Right lobe of liver (tissue), 6 donors: ENCODE data around the gene QPCTL. TPM values are rescaled to one million over a fixed set of nuclear protein-coding genes. Genes with fewer than 3 reads are reported as not detected.

Experiments used
- ATAC-seq, 4 donors: fragments of 200-7000 bp; cut with Tn5 transposase; one replicate each; pipeline ENCODE4 v1.9.1; 2020; ENCODE audit warnings: mild to moderate bottlenecking in 4 of 4, moderate library complexity in 4 of 4
- DNase-seq, 3 donors: peaks; one replicate each; pipeline ENCODE4 v3.0.0-alpha.2; 2020
- H3K27ac ChIP-seq, 3 donors: fragments of 200-600 bp; one replicate each; pipeline ENCODE4 v1.8.0; 2022
- H3K27me3 ChIP-seq, 2 donors: fragments of 200-600 bp; one replicate each; pipeline ENCODE4 v1.8.0; 2022
- H3K36me3 ChIP-seq, 4 donors: fragments of 200-600 bp; sonication (generic) in 1 of 4; one replicate each; pipeline versions ENCODE4 v1.5.1 to v1.8.0; 2017 to 2022; ENCODE audit warnings: control low read depth in 1 of 4
- H3K4me1 ChIP-seq, 4 donors: fragments of 200-600 bp; sonication (generic) in 1 of 4; one replicate each; pipeline versions ENCODE4 v1.5.1 to v1.8.0; 2017 to 2022; ENCODE audit warnings: control low read depth in 1 of 4
- H3K4me3 ChIP-seq, 3 donors: fragments of 200-600 bp; one replicate each; pipeline ENCODE4 v1.8.0; 2022
- H3K9me3 ChIP-seq, 4 donors: fragments of 200-600 bp; sonication (generic) in 1 of 4; one replicate each; pipeline versions ENCODE4 v1.5.1 to v1.8.0; 2017 to 2022; ENCODE audit warnings: control low read depth in 1 of 4
- POLR2A ChIP-seq: fragments of 450-650 bp; IDR thresholded peaks from one replicate; pipeline ENCODE4 v1.6.1; 2017; ENCODE audit warnings: antibody characterized with exemption, mild to moderate bottlenecking
- WGBS: methylation state at CpG from one replicate; pipeline ENCODE4 v1.1.6; 2018; ENCODE audit warnings: low coverage, low lambda C conversion rate; ENCODE audit not compliant: insufficient coverage; ENCODE audit errors: missing lambda C conversion rate; 5-methylcytosine and 5-hydroxymethylcytosine counted together
- intact Hi-C, 2 donors: fragments of 100-400 bp; cut with DNase I; formaldehyde crosslinking; loops; one replicate each; pipeline versions ENCODE4 v1.11.2 to v1.14.1; 2022
- long read RNA-seq: library from polyadenylated mRNA; unstranded; transcript quantifications from one replicate; pipeline ENCODE4 v2.0.0, GENCODE V29; 2019
- total RNA-seq, 6 experiments: library from RNA; depleted of rRNA in 2 of 6; stranded (reverse); fragments of >200 nt in 2 of 6; fragmentation: NEBNext Ultra II Directional in 3 of 6; extraction: Animal tissue kit (Norgen Biotek cat#: 25700) in 3 of 6; gene quantifications; one replicate each; pipeline versions ENCODE4 v1.1.0 to v1.2.4, GENCODE V29; 2016 to 2023
- TF ChIP-seq, protein P1 (sequence below), 4 donors: fragments of 200-600 bp in 3 of 4; fragments of 450-650 bp in 1 of 4; IDR thresholded peaks; one replicate each; pipeline versions ENCODE4 v1.5.1 to v1.8.0; 2016 to 2022; ENCODE audit warnings: antibody characterized with exemption in 4 of 4, mild to moderate bottlenecking in 2 of 4
- donor health status: DM: no; HTN: yes; CAD: no.
- donor health status: DM: no; HTN: no; CAD: no.
- donor health status: DM: no; HTN: no; CAD: no.
- donor health status: DM: no; HTN: yes; CAD: no.
- donor health status: DM: no; HTN: yes; CAD: no.

QPCTL gene
- 1 to 10 TPM; 4.4 to 6.9 (median 5.9) TPM for total RNA-seq
- long read RNA-seq = 0 reads

DNA sequence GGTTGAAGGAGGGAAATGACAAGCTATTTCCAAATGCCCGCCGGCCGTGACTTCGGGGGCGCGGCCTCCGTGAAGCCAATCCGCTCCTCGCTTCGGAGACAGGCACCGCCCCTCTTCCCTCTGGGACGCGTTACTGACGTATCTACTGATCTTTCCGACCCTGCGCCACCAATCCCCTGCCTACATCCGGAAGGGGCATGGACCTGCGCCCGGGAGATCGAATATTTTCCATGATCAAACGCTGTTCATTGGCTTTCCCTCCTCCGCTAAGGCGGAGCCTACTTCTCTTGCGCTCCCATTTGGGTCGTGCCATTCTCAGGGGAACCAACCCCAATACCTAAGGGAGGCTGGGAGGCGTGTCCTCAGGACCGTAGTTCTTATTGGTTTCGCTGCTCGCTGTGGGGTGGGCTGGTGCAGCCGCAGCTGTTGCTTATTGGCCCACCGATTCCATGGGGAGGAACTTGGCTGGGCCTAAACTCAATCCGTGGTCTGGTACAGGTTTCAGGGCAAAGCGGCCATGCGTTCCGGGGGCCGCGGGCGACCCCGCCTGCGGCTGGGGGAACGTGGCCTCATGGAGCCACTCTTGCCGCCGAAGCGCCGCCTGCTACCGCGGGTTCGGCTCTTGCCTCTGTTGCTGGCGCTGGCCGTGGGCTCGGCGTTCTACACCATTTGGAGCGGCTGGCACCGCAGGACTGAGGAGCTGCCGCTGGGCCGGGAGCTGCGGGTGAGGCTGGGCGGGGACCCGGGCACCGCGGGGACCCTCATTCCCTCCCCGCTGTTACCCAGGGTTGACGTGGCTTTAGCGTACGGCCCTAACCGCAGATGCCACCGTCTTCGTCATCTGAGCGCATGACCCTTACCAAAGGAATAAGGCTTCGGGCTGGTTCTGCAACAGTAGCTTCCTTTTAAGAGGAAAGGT is at the start of gene QPCTL:
TSS of gene QPCTL (plus strand) at position 480 of the 919 bp plus-strand sequence. CDS start at position 518, 38 bp downstream.
- peak; percentile 85 for TF ChIP-seq POLR2A
- TF ChIP-seq, protein P1, sequence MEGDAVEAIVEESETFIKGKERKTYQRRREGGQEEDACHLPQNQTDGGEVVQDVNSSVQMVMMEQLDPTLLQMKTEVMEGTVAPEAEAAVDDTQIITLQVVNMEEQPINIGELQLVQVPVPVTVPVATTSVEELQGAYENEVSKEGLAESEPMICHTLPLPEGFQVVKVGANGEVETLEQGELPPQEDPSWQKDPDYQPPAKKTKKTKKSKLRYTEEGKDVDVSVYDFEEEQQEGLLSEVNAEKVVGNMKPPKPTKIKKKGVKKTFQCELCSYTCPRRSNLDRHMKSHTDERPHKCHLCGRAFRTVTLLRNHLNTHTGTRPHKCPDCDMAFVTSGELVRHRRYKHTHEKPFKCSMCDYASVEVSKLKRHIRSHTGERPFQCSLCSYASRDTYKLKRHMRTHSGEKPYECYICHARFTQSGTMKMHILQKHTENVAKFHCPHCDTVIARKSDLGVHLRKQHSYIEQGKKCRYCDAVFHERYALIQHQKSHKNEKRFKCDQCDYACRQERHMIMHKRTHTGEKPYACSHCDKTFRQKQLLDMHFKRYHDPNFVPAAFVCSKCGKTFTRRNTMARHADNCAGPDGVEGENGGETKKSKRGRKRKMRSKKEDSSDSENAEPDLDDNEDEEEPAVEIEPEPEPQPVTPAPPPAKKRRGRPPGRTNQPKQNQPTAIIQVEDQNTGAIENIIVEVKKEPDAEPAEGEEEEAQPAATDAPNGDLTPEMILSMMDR (IDR thresholded peaks at IDR 0.05) = no peak
- Histone ChIP-seq H3K4me3 (peak within 1 kb of the TSS; percentile 70 to 95 (median 85)), H3K27me3 (no peaks in the 10 kb centered on the region), H3K4me1 (peaks cover 0 to 13% (median 6%) of the 10 kb centered on the region in 4 donors), H3K27ac (peak within 1 kb of the TSS; percentile 64 to 93 (median 82)), H3K9me3 (no peaks in the 10 kb centered on the region), H3K36me3 (peaks cover 0 to 9% (median 5%) of the 10 kb centered on the region in 4 donors)
- DNase-seq (peak; percentile 97 to 99 (median 99)), ATAC-seq (peak; percentile 92 to 96 (median 92))
- WGBS = under 1% methylated on average over 18 of the region's 70 CpGs
- intact Hi-C loops = no loop called here

DNA sequence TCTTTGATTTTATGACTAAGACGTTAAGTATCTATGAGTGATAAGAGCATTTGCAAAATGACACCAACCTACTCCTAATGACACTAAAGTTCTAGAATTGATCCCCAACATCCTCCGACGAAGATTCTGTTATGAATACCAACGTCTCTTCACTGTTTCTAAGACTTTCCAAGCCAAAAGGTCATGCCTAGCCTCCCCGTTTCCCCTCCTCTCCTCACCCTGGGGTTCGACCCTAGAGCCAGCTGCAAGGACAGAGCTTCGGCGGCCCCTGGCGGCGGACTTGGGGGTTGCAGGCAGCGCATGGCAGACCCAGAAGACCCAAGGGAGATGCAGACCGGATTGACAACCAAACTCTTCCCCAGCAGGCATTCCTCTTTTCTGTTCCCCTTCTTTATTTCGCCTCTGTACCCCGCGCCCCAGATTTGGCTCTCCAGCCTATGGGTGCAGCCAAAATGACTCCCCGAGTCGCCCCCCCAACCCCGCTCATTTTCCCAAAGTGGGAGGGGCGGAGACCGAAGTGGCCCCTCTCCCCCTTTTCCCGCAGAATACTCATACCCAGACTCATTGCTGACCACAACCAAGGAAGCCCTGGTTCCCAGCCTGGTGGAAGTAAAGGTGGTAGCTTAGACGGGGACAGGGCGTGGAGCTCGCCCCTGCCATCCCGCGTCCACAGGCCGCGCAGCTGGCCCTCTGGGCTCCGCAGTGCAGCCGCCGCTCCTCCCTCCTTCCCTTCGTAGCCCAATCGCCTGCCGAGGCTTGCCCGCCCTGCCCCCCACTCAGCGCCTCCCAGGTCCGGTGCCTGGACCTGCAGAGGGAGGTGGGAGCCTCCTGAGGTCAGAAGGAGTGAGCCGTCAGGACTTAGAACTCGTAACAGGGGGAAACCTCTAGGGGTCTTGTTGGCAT is 49.2 kb upstream of the QPCTL start:
- peaks cover 0 to 4% of the 10 kb centered on the region in 2 donors for H3K27me3 ChIP-seq
- ATAC-seq (peak; percentile 58 to 65 (median 64)), DNase-seq (peak; percentile 84 to 86 (median 86))
- intact Hi-C loops = loop anchor here (5.0 to 10.0 kb wide), 3 partner anchors 36 to 118 kb away; partner anchors contain the start of gene GPR4 (in 1 of the 2)
- H3K9me3 ChIP-seq = no peaks in the 10 kb centered on the region
- peak overlapping the region in 1 of 3 donors; percentile 55 for H3K27ac ChIP-seq
- H3K4me1 ChIP-seq = peaks cover 0 to 27% (median 15%) of the 10 kb centered on the region in 4 donors
- 4% methylated on average over 23 of the region's 39 CpGs for WGBS
- H3K4me3 ChIP-seq = peak overlapping the region in 1 of 3 donors; percentile 12
- no peaks in the 10 kb centered on the region for H3K36me3 ChIP-seq
- TF ChIP-seq POLR2A = no peak
- TF ChIP-seq, protein P1 (IDR thresholded peaks at IDR 0.05) = peak; percentile 95 to 98 (median 96)

DNA sequence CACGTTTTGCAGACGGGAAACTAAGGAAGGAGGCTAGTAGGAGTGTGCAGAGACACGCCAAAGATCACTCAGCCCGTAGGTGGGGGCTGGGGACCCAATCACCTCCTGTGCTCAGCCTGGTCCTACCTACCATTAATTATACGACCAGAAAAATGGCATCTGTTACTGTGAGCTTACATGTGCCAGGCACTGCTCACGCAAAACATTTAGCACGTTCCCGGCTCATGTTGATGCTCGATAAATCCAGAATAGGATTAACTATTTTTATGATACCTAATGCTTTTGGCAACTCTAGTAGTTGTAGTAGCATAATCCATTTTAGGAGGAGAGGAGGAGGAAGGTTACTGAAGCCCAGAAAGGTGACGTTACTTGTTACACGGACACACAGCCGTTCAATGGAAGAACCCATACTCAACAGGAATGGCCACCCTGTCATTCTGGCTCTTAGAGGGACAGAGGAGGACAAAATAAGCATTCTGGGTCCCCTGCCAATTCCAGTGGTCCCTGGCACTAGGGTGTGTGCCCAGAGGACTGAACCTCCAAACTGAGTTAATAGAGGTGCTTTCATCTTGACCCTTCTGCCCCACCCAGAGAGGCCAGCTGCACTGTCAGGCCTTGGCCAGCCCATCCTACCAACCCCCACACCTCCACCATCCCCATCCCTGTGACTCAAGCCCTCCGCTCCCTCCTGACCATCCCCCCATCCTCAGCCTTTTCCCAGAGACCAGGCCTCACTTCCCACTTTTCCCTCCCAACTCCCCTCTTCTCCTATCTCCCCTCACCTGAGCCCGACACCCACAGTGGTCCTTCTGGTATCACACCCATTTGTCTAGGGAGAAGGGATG is 48.3 kb upstream of the QPCTL start:
- 54% methylated on average over 8 of the region's 14 CpGs for WGBS
- Histone ChIP-seq H3K4me1 (peaks cover 0 to 27% (median 15%) of the 10 kb centered on the region in 4 donors), H3K4me3 (no peak overlapping the region), H3K9me3 (no peaks in the 10 kb centered on the region), H3K36me3 (no peaks in the 10 kb centered on the region), H3K27me3 (peaks cover 0 to 4% of the 10 kb centered on the region in 2 donors), H3K27ac (no peak overlapping the region)
- TF ChIP-seq, protein P1 (IDR thresholded peaks at IDR 0.05) = no peak
- TF ChIP-seq POLR2A = no peak
- intact Hi-C loops = loop anchor here (5.0 to 10.0 kb wide), 3 partner anchors 37 to 119 kb away; partner anchors contain the start of gene GPR4 (in 1 of the 2)
- ATAC-seq (no peak), DNase-seq (no peak)
